NCI-H69 (cell line): ENCODE results near the gene OR52E8.

Source experiments
- DNase-seq: peaks from one replicate; lab custom pipeline; 2025; lab: John Stamatoyannopoulos, UW

Gene OR52E8

GRCh38 chr11:5807580-5807979 is 49.9 kb downstream of the OR52E8 start:
- DNase-seq, result no peak
